ENCODE measurements around the gene SPDYE6.
"Not testable (repeated sequence)": the region's sequence is repeated elsewhere in the genome, so short reads cannot be mapped to it uniquely, and the experiment has no call there.

Gene SPDYE6

DNA sequence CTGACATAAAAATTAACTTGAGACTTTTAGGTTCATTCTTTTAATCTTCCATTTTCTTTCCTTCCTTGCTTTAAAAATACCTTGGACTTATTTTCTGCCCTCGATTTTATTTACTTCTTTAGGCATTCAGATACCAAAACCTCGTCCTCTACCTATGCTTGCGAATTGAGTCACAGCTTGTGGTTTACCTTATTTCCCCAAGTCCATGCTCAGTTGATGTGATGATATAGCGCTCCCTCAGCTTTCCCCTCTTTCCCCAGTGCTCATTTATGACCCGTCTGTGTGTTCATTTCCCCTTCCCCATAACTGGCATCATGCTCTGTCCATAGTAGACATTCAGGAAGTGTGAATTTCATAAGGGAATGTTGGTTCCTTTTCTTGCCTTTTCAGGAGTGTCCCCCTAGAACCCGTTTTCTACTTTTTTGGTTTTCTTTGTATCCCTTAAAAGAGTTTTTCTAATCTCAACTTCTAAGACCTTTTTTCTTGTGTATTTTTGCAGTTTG is 20.8 kb upstream of the SPDYE6 start:
- TF ChIP-seq, protein P1, sequence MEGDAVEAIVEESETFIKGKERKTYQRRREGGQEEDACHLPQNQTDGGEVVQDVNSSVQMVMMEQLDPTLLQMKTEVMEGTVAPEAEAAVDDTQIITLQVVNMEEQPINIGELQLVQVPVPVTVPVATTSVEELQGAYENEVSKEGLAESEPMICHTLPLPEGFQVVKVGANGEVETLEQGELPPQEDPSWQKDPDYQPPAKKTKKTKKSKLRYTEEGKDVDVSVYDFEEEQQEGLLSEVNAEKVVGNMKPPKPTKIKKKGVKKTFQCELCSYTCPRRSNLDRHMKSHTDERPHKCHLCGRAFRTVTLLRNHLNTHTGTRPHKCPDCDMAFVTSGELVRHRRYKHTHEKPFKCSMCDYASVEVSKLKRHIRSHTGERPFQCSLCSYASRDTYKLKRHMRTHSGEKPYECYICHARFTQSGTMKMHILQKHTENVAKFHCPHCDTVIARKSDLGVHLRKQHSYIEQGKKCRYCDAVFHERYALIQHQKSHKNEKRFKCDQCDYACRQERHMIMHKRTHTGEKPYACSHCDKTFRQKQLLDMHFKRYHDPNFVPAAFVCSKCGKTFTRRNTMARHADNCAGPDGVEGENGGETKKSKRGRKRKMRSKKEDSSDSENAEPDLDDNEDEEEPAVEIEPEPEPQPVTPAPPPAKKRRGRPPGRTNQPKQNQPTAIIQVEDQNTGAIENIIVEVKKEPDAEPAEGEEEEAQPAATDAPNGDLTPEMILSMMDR (conservative IDR thresholded peaks at IDR 0.05): no peak
- no peak for TF ChIP-seq ZFX (IDR thresholded peaks at IDR 0.05)
- no peak overlapping the region for H3K27ac ChIP-seq

DNA sequence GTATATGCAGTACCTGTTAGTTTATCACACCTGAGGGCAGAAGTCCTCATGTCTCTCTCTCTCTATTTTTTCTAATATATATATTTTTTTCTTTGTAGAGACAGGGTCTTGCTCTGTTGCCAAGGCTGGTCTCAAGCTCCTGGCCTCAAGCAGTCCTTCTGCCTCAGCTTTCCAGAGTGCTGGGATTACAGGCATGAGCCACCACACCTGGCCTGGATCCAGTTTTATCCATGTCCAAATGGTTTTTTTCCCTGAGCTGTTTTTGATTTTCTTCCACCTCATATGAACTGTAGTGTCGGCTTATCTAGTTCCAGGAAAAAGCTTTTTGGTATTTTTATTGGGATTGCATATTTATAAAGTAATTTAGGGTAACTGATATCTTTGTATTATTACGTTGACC is 16.6 kb upstream of the SPDYE6 start:
- H3K27ac ChIP-seq: not testable (repeated sequence)

DNA sequence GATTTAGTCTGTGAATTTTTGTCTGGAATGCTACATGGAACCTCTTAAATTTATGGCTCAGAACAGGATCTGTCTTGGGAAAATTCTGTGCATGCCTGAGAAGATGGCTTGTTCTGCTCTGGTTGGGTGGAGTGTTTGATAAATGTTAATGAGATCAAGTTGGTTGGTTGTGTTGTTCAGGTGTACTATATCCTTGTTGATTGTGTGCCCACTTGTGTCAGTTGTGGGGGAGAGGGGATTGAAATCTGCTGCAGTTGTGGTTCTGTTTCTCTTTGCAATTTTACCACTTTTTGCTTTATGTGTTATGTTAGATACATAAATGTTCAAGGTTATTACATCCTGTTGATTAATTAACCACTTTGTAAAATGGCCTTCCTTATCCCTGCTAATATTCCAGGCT is 13.8 kb upstream of the SPDYE6 start:
- H3K27ac ChIP-seq: not testable (repeated sequence)

DNA sequence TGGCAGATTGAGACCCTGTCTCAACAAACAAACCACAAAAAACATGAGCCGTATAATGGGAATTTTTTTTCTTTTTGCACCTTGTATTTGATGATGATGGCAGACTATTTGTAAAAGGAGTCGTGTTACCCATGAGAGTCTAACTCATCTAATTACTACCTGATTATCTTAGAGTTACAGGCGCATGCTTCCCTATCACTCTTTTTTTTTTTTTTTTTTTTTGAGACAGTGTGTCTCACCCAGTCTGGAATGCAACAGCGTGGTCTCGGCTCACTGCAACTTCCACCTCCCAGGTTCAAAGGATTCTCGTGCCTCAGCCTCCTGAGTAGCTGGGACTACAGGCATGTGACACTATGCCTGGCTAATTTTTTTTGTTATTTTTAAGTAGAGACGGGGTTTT is 9.1 kb upstream of the SPDYE6 start:
- not testable (repeated sequence) for H3K27ac ChIP-seq

DNA sequence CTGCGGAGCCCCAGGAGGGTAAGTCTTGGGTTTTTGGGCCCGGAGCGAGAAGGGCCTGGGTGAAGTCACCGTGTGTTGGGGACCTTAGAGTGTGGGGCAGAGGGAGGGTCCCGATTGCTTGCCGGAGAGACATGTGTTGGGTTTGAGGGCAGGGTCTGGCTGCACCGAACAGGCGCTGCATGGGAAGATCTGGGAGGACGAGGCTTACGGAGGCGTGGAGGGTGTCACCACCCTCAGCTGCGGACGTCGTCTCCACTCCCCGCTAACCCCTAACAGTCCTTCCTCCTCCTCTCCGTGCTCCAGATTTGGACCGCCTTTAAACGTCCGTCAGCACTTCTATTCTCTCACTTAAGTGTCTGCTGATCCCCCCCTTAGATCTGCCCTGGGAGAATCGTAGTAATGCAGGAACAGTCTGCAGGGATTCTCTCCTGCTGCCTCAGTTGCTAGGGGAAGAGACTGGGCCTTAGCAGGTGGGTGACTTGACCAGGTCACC is 8.2 kb upstream of the SPDYE6 start:
- peak overlapping the region; percentile 89 for H3K27ac ChIP-seq

DNA sequence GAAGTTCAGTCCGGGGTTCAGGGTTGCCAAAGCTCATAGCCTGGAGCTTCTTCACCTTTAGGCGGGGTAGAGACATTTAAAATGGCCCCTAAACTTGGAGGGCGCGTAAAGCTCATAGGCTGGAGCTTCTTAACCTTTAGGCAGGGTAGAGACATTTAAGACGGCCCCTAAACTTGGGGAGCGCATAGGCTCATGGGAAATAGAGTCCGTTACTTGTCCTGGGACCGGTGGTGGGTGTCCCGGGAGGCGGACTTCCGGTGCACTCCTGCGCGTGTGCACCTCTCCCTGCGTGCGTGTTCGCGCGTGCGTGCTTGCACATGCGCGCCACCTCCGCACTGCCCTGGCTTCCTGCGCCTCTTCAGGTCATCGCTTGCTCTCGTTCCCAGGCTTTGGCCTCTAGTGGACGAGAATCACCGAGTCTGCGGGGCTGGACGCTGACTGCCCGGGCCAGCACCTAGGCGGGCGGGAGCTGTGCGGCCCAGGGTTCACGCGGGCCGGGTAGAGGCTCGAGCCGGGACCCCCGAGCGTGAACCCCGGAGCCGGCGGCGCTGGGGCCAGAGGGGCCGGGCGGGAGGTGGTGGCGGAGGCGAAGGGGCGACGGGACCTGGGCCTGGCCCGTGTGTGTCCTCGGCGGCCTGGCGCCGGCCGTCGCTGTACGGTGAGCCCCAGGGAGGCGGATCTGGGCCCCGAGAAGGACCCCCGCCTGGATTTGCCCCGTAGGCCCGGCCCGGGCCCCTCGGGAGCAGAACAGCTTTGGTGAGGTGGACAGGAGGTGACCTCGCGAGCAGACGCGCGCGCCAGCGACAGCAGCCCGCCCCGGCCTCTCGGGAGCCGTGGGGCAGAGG is 7.5 kb upstream of the SPDYE6 start:
- peak overlapping the region; percentile 89 for H3K27ac ChIP-seq
- peak; percentile 81 for TF ChIP-seq ZFX (IDR thresholded peaks at IDR 0.05)

DNA sequence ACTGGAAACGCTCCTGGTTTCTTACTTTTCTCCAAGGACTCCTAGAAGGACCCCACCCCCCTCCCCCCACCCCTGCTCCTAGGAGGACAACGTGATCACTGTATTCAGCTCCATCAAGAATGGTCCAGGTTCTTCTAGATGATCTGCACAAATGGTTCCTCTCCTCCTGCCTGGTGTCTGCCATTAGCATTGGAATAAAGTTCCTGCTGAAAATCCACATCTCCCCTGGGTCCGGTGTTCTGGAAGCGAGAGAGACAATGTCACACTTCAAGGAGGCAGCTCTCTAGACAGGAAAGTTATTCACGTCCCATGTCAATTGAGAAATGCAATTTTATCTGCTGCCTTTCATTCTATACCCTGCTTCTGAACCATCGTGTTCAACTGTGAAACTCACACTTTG is 9.3 kb downstream of the SPDYE6 start:
- H3K27ac ChIP-seq: not testable (repeated sequence)

DNA sequence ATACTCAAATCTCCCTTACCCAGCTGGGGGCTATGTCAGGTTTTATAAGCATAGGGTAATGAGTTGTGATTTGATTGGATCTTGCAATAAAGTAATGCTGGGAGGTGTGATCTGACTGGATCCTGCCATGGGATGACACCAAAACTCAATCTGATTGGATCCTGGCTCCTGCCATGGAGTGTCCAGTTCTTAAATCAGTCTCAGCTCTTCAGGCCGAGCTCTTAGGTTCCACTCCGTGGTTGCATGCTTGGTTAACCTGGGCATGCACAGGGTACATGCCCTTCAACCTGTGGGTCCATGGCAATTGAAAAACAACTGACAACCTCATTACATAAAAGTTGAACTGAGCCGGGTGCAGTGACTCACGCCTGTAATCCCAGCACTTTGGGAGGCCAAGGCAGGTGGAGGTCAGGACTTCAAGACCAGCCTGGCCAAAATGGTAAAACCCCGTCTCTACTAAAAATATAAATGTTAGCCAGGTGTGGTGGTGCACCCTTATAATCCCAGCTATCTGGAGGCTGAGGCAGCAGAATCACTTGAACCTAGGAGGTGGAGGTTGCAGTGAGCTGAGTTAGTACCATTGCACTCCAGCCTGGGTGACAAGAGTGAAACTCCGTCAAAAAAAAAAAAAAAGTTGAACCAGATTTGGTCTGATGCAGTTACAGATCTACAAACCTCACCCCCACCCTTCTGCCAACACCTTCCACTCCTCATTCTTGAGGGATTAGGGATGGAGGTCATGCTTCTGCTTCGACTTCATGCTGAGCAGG is 15.5 kb downstream of the SPDYE6 start:
- H3K27ac ChIP-seq: not testable (repeated sequence)

DNA sequence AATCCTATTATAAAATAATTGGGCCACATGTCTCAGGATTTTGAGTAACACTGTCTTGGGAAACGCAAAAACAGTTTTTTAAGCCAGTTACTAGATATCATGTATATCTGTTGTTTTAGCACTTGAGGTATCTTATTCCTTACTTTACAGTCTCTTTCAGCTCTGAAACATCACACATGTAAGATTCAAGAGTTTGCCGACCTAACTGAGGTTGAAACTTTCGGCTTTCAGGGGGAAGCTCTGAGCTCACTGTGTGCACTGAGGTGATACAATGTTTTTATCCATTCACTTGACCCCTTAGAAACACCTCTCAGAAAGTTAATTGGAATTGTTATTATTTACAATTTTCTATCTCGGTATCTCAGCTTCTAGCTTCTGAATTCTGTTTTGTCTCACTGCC is 18.8 kb downstream of the SPDYE6 start:
- not testable (repeated sequence) for H3K27ac ChIP-seq

DNA sequence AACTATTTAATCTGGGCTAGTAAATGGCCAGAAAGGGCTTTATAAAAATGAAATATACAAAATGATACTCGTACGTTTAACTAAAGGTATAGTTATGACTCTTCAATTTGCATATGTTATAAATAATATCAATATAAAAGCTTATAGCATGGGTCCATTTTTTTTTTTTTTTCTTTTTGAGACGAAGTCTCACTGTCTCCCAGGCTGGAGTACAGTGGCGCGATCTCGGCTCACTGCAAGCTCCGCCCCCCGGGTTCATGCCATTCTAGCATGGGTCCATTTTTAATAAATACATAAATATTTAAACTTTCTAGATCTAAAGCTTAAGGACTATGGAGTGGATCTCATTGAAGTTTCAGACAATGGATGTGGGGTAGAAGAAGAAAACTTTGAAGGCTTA is 19.2 kb downstream of the SPDYE6 start:
- not testable (repeated sequence) for H3K27ac ChIP-seq

DNA sequence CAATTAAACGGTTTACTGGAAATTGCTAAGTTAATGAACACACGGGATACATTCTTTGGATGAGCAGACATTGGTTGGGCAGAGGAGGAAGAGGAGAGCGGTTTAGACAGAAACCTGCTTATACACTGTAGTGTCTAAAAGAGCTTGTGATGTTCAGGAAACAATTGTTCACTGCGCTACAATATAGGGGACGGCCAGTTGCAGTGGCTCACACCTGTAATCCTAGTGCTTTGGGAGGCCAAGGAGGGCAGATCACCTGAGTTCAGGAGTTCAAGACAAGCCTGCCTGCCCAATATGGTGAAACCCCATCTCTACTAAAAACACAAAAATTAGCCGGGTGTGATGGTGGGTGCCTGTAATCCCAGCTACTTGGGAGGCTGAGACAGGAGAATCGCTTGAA is 20.7 kb downstream of the SPDYE6 start:
- H3K27ac ChIP-seq: not testable (repeated sequence)

DNA sequence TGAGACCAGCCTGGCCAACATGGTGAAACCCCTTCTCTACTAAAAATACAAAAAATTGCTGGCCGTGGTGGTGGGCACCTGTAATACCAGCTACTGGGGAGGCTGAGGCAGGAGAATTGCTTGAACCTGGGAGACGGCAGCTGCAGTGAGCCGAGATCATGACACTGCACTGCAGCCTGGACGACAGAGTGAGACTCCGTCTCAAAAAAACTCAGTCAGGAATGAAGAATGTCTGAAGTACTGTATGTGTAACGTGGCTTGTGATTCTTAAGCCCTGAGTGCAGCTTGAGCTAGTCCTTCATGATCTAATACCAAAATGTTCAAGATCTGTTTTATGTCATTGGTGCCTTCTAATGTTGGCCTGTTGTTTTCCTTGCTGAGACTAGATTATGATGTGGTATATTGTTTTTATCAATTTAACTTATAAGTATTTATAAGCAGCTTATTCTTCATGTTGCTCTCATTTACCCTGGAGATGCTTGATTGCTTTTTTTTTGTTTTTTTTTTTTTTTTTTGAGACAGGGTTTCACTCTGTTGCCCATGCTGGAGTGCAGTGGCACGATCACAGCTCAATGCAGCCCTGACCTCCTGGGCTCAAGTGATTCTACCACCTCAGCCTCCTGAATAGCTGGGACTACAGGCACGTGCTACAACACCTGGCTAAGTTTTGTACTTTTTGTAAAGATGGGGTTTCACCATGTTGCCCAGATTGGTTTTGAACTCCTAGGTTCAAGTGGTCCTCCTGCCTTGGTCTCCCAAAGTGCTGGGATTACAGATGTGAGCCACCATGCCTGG is 25.4 kb downstream of the SPDYE6 start:
- H3K27ac ChIP-seq: not testable (repeated sequence)

DNA sequence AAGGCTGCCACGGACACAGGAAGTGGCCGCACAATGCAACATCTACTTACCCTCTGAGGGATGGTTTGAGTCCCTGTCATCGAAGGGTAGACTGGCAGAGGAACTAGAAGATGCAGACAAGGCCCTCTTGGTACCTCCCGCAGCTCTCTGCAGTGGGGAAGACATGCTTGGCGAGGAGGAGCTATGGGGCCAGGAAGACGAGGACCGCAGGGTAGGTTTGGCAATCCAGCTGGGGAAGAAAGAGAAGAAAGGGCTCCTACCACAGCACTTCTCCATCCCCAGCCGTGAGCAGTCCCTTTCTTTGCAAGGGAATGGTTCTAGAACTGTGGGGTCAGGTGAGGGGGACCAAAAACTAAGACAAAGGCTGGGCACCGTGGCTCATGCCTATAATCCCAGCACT is 26.9 kb downstream of the SPDYE6 start:
- not testable (repeated sequence) for H3K27ac ChIP-seq

DNA sequence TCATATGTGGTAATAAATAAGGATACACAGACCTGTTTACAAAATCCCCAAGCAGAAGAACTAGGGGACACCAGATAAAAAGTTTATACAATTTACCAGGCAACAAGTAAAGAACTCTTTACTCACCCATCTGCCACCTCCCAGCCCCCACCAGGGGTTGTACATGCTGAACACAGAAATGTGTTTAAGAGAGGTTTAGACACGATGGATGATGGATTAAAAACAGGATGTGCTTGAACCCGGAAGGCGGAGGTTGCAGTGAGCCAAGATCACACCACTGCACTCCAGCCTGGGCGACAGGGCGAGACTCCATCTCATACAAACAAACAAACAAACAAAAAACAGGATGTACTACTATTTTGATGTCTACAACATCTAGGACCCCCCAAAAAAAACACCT is 27.4 kb downstream of the SPDYE6 start:
- H3K27ac ChIP-seq: not testable (repeated sequence)

DNA sequence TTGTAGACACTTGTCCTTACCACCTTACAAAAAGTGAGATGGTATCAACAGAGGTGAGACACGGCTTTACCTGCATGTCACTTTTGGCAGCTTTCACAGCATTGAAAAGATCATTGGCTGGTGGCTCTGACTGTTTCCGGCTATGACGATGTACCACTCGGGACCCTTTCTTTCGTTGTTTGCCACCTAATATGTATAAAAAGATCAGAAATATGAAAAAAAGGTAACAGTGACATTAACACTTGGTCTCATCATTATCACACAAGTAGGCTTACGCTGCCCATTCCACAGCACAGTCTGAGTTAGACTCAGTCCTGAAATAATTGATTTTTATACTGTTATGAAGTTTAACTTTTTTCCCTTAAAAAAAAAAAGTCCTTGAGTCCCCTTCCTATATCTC is 29.1 kb downstream of the SPDYE6 start:
- H3K27ac ChIP-seq: not testable (repeated sequence)
